GM12878 (cell line): ENCODE measurements around the gene CACNA1G. TPM values are rescaled to one million over a fixed set of nuclear protein-coding genes. Genes with fewer than 3 reads are reported as not detected.

Experiments used
- ATAC-seq: fragments of 200-7000 bp; cut with Tn5 transposase; 3 replicates; pipeline ENCODE4 v1.9.1; 2020; ENCODE audit warnings: mild to moderate bottlenecking, moderate library complexity
- BruUV-seq: library from RNA; stranded (reverse); fragments of 400-500 nt; replicated peaks from 2 replicates; lab custom pipeline; 2021; lab: Mats Ljungman, UMichigan
- CTCF ChIA-PET: fragments of 300-600 bp; sonication (Branson Sonifier 250); formaldehyde crosslinking; extraction: SDS; loops from one replicate; lab custom pipeline; 2021; ENCODE audit warnings: inconsistent platforms; lab: Yijun Ruan, JAX
- POLR2A ChIA-PET: fragments of 350-600 bp; formaldehyde crosslinking; extraction: SDS; loops from one replicate; lab custom pipeline; 2021; ENCODE audit warnings: inconsistent platforms; lab: Charles Lee
- RAD21 ChIA-PET: fragments of 300-600 bp; sonication (Branson Sonifier 250); formaldehyde crosslinking; loops from one replicate; lab custom pipeline; 2023; ENCODE audit warnings: antibody characterized with exemption; ENCODE audit not compliant: unreplicated experiment; lab: Charles Lee
- SMC1A ChIA-PET: fragments of 300-600 bp; sonication (Branson Sonifier 250); formaldehyde crosslinking; loops from one replicate; lab custom pipeline; 2023; ENCODE audit not compliant: unreplicated experiment, uncharacterized antibody; lab: Charles Lee
- DNase-seq: peaks from one replicate; pipeline ENCODE4 v3.0.0-alpha.2; 2011; ENCODE audit warnings: low read depth, low spot score
- FAIRE-seq: peaks from 3 replicates; lab custom pipeline; 2011; peaks lifted over from hg19 to GRCh38; lab: Jason Lieb, UNC
- H2AFZ ChIP-seq: 2 replicates; pipeline ENCODE4 v1.6.0; 2011; ENCODE audit warnings: low read depth, low read length, control low read depth; ENCODE audit not compliant: control insufficient read depth
- H3K27ac ChIP-seq: 2 replicates; pipeline ENCODE4 v1.5.1; 2011; ENCODE audit warnings: control low read depth; ENCODE audit not compliant: control insufficient read depth, insufficient read depth
- H3K27me3 ChIP-seq, 2 experiments: replicated peaks in 1 of 2; 2 replicates each; pipeline versions ENCODE4 v1.6.0 to v1.6.1; 2011; ENCODE audit warnings: low read length in 1 of 2; ENCODE audit not compliant: control insufficient read depth in 2 of 2, insufficient read depth in 2 of 2
- H3K36me3 ChIP-seq, 2 experiments: 2 replicates each; pipeline ENCODE4 v1.5.1; 2011; ENCODE audit warnings: low read length in 1 of 2; ENCODE audit not compliant: control insufficient read depth in 2 of 2, insufficient read depth in 2 of 2
- H3K4me1 ChIP-seq: 2 replicates; pipeline ENCODE4 v1.6.1; 2011; ENCODE audit warnings: mild to moderate bottlenecking, low read length, moderate library complexity, mixed read lengths; ENCODE audit not compliant: control insufficient read depth, insufficient read depth
- H3K4me2 ChIP-seq: 2 replicates; pipeline ENCODE4 v1.6.0; 2011; ENCODE audit warnings: control low read depth; ENCODE audit not compliant: control insufficient read depth, insufficient read depth
- H3K4me3 ChIP-seq: fragments of 200-600 bp; sonication (generic); 2 replicates; pipeline ENCODE4 v1.5.1; 2016
- H3K79me2 ChIP-seq: 2 replicates; pipeline ENCODE4 v1.6.0; 2011; ENCODE audit warnings: low read length; ENCODE audit not compliant: control insufficient read depth, insufficient read depth
- H3K9ac ChIP-seq: 2 replicates; pipeline ENCODE4 v1.8.0; 2011; ENCODE audit warnings: low read length, control low read depth, mixed read lengths; ENCODE audit not compliant: control insufficient read depth, insufficient read depth
- H3K9me3 ChIP-seq: replicated peaks from 3 replicates; pipeline ENCODE4 v1.5.1; 2011; ENCODE audit warnings: mild to moderate bottlenecking, low read length; ENCODE audit not compliant: control insufficient read depth, insufficient read depth
- H4K20me1 ChIP-seq: 2 replicates; pipeline ENCODE4 v1.6.0; 2011; ENCODE audit not compliant: control insufficient read depth, insufficient read depth
- EGR1 ChIP-seq, 2 experiments: IDR thresholded peaks; 1 replicate in 1 of 2; 2 replicates in 1 of 2; pipeline ENCODE4 v1.6.1; 2011 to 2012; ENCODE audit warnings: low read depth in 2 of 2, low read length in 2 of 2, borderline replicate concordance in 1 of 2, mild to moderate bottlenecking in 1 of 2, moderate library complexity in 1 of 2
- ELK1 ChIP-seq: IDR thresholded peaks from 2 replicates; pipeline ENCODE4 v1.6.1; 2012; ENCODE audit warnings: low read depth, low read length, improper control_type of control experiment
- EP300 ChIP-seq, 2 experiments: fragments of 150-350 bp in 1 of 2; IDR thresholded peaks; 2 replicates each; pipeline ENCODE4 v1.6.1; 2011 to 2012; ENCODE audit warnings: low read depth in 2 of 2, low read length in 2 of 2, borderline replicate concordance in 1 of 2, improper control_type of control experiment in 1 of 2, inconsistent platforms in 1 of 2; ENCODE audit not compliant: control insufficient read depth in 1 of 2
- IRF4 ChIP-seq: IDR thresholded peaks from 2 replicates; pipeline ENCODE4 v1.6.1; 2011; ENCODE audit warnings: low read depth, low read length
- MTA2 ChIP-seq: fragments of 450-650 bp; IDR thresholded peaks from 2 replicates; pipeline ENCODE4 v1.6.1; 2016; ENCODE audit warnings: low read depth, mild to moderate bottlenecking, moderate library complexity
- PAX5 ChIP-seq: IDR thresholded peaks from 2 replicates; pipeline ENCODE4 v1.6.1; 2011; ENCODE audit warnings: low read depth, low read length, borderline replicate concordance
- RELA ChIP-seq: fragments of 450-650 bp; IDR thresholded peaks from 2 replicates; pipeline ENCODE4 v1.8.0; 2014; ENCODE audit warnings: borderline replicate concordance; ENCODE audit not compliant: partially characterized antibody
- SMC3 ChIP-seq: IDR thresholded peaks from 2 replicates; pipeline ENCODE4 v1.6.1; 2011; ENCODE audit warnings: low read length, improper control_type of control experiment, borderline replicate concordance
- SREBF2 ChIP-seq: IDR thresholded peaks from 2 replicates; pipeline ENCODE4 v1.6.1; 2012; ENCODE audit warnings: mild to moderate bottlenecking, low read length
- STAT3 ChIP-seq: IDR thresholded peaks from 2 replicates; pipeline ENCODE4 v1.6.1; 2011; ENCODE audit warnings: low read depth, low read length, improper control_type of control experiment
- TBL1XR1 ChIP-seq: IDR thresholded peaks from 2 replicates; pipeline ENCODE4 v1.6.1; 2012; ENCODE audit warnings: low read depth, low read length, improper control_type of control experiment
- ZNF207 ChIP-seq: fragments of 450-650 bp; IDR thresholded peaks from 2 replicates; pipeline ENCODE4 v1.6.1; 2014; ENCODE audit warnings: antibody characterized with exemption, mild to moderate bottlenecking, borderline replicate concordance
- WGBS: methylation state at CpG from one replicate; pipeline ENCODE4 v1.1.6; 2016; ENCODE audit warnings: low lambda C conversion rate; ENCODE audit not compliant: insufficient replicate concordance, insufficient coverage; ENCODE audit errors: missing lambda C conversion rate; 5-methylcytosine and 5-hydroxymethylcytosine counted together
- in situ Hi-C: fragments of 300-500 bp; cut with MboI; formaldehyde crosslinking; loops from 9 replicates; pipeline ENCODE4 v1.14.3; 2018; ENCODE audit warnings: mixed read lengths
- intact Hi-C: fragments of 100-400 bp; cut with micrococcal nuclease; formaldehyde crosslinking; loops from one replicate; pipeline ENCODE4 v1.14.2; 2022; ENCODE audit not compliant: unreplicated experiment
- polyA plus RNA-seq, 11 experiments: library from polyadenylated mRNA; depleted of rRNA in 4 of 11; unstranded in 6 of 11; stranded (reverse) in 5 of 11; fragments of >200 nt; fragmentation: Nextera tagmentation in 4 of 11; fragmentation: Illumina TruSeq in 1 of 11; extraction: Ambion mirVana in 4 of 11; extraction: Trizol in 1 of 11; gene quantifications; 1 replicate in 1 of 11; 2 replicates in 10 of 11; pipeline versions ENCODE4 v1.2.1 to v1.2.3, GENCODE V29; 2011 to 2016; ENCODE audit warnings: inconsistent platforms in 2 of 11, missing spikeins in 2 of 11, low read depth in 1 of 11
- total RNA-seq, 4 experiments: library from RNA; depleted of rRNA in 3 of 4; stranded (reverse); fragments of >200 nt in 3 of 4; fragmentation: Illumina TruSeq in 1 of 4; extraction: Trizol in 1 of 4; gene quantifications; 2 replicates each; pipeline versions ENCODE4 v1.2.1 to v1.2.3, GENCODE V29; 2013 to 2021
- TF ChIP-seq, protein P1 (sequence below): IDR thresholded peaks from 2 replicates; pipeline ENCODE4 v1.6.1; 2012; ENCODE audit warnings: mild to moderate bottlenecking, low read depth, low read length

CACNA1G gene
- total and polyA plus RNA-seq, 10 of the 15 experiments (the other 5 are each of a cell fraction or from before 2014, with no cell fraction given) = 0.03 to 0.15 TPM; not detected in 8

GRCh38 chr17:50549969-50550368 lies 10.5 kb upstream of the CACNA1G start:
- H3K27me3 ChIP-seq = no peaks in the 10 kb centered on the region
- CTCF ChIA-PET = interaction anchor here (0.7 to 3.8 kb wide), 5 partner anchors 30 to 145 kb away, joined by 3 to 18 read pairs (median 4); no protein-coding TSS in a partner anchor
- no peak overlapping the region for H2AFZ ChIP-seq
- no peak overlapping the region for H3K27ac ChIP-seq
- FAIRE-seq (no peak), DNase-seq (no peak), ATAC-seq (no peak)
- peaks cover 3% of the 10 kb centered on the region for H3K79me2 ChIP-seq
- in situ Hi-C loops = loop anchor here (5.0 to 10.0 kb wide), 2 partner anchors 147 to 405 kb away; no protein-coding TSS in a partner anchor
- BruUV-seq = no TSS peak
- RAD21 ChIA-PET = interaction anchor here (1.3 kb wide), 1 partner anchor 10 kb away, joined by 3 read pairs; the partner anchor contains the start of gene CACNA1G
- TF ChIP-seq MTA2 (no peak), EGR1 (IDR thresholded peaks at IDR 0.05; ENCODE audit: borderline replicate concordance in 1 of 2, low read depth in 2 of 2, low read length in 2 of 2) (no peak), SMC3 (no peak), TBL1XR1 (no peak), SREBF2 (no peak), RELA (no peak), EP300 (IDR thresholded peaks at IDR 0.05; ENCODE audit: borderline replicate concordance in 1 of 2, control insufficient read depth in 1 of 2, low read depth in 2 of 2, low read length in 2 of 2) (no peak), ELK1 (no peak), PAX5 (no peak), ZNF207 (no peak), IRF4 (no peak), STAT3 (no peak)
- TF ChIP-seq, protein P1, sequence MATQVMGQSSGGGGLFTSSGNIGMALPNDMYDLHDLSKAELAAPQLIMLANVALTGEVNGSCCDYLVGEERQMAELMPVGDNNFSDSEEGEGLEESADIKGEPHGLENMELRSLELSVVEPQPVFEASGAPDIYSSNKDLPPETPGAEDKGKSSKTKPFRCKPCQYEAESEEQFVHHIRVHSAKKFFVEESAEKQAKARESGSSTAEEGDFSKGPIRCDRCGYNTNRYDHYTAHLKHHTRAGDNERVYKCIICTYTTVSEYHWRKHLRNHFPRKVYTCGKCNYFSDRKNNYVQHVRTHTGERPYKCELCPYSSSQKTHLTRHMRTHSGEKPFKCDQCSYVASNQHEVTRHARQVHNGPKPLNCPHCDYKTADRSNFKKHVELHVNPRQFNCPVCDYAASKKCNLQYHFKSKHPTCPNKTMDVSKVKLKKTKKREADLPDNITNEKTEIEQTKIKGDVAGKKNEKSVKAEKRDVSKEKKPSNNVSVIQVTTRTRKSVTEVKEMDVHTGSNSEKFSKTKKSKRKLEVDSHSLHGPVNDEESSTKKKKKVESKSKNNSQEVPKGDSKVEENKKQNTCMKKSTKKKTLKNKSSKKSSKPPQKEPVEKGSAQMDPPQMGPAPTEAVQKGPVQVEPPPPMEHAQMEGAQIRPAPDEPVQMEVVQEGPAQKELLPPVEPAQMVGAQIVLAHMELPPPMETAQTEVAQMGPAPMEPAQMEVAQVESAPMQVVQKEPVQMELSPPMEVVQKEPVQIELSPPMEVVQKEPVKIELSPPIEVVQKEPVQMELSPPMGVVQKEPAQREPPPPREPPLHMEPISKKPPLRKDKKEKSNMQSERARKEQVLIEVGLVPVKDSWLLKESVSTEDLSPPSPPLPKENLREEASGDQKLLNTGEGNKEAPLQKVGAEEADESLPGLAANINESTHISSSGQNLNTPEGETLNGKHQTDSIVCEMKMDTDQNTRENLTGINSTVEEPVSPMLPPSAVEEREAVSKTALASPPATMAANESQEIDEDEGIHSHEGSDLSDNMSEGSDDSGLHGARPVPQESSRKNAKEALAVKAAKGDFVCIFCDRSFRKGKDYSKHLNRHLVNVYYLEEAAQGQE = no peak
- H3K36me3 ChIP-seq = no peaks in the 10 kb centered on the region; a peak in 1 of 4 replicates
- POLR2A ChIA-PET = interaction anchor here (0.5 to 1.7 kb wide), 2 partner anchors 8 to 43 kb away, joined by 3 to 4 read pairs; no protein-coding TSS in a partner anchor
- intact Hi-C loops = loop anchor here (10.0 kb wide), 1 partner anchor 405 kb away; no protein-coding TSS in a partner anchor
- WGBS = 98% methylated on average over 11 of the region's 11 CpGs
- H3K4me2 ChIP-seq = no peak overlapping the region
- H3K4me3 ChIP-seq = no peak overlapping the region
- no peaks in the 10 kb centered on the region; the same call in 1 of the 2 replicates for H3K4me1 ChIP-seq
- no peak overlapping the region for H3K9ac ChIP-seq
- no peaks in the 10 kb centered on the region for H3K9me3 ChIP-seq
- H4K20me1 ChIP-seq = no peaks in the 10 kb centered on the region
- SMC1A ChIA-PET = interaction anchor here (1.5 to 2.1 kb wide), 2 partner anchors 79 to 215 kb away, joined by 3 to 11 read pairs; no protein-coding TSS in a partner anchor
